Stomach (tissue), 9 donors: ENCODE measurements around the gene TRIM2. TPM values are rescaled to one million over a fixed set of nuclear protein-coding genes. Genes with fewer than 3 reads are reported as not detected.

Experiments used
- DNase-seq, 2 donors: peaks; one replicate each; pipeline versions ENCODE4 v3.0.0 to v3.0.0-alpha.2; 2013 to 2019
- H3K27ac ChIP-seq, 5 donors: fragments of 200-600 bp in 4 of 5; sonication (generic) in 4 of 5; one replicate each; pipeline ENCODE4 v1.5.1; 2013 to 2019; ENCODE audit warnings: mild to moderate bottlenecking in 1 of 5, moderate library complexity in 1 of 5
- H3K27me3 ChIP-seq, 3 donors: fragments of 200-600 bp; sonication (generic); one replicate each; pipeline ENCODE4 v1.5.1; 2017 to 2019; ENCODE audit warnings: mixed run types in 1 of 3
- H3K36me3 ChIP-seq, 4 donors: fragments of 200-600 bp; sonication (generic); 1 replicate in 3 of 4; 2 replicates in 1 of 4; pipeline ENCODE4 v1.5.1; 2016 to 2019
- H3K4me1 ChIP-seq, 4 donors: fragments of 200-600 bp; sonication (generic); one replicate each; pipeline ENCODE4 v1.5.1; 2016 to 2019
- H3K4me3 ChIP-seq, 4 donors: fragments of 200-600 bp; sonication (generic) in 3 of 4; one replicate each; pipeline ENCODE4 v1.5.1; 2016 to 2019; ENCODE audit warnings: mild to moderate bottlenecking in 1 of 4
- H3K9me3 ChIP-seq, 4 donors: fragments of 200-600 bp; sonication (generic); one replicate each; pipeline ENCODE4 v1.5.1; 2016 to 2019
- EP300 ChIP-seq: sonication (generic); formaldehyde crosslinking; IDR thresholded peaks from one replicate; pipeline ENCODE4 v1.6.1; 2017; ENCODE audit warnings: antibody characterized with exemption
- POLR2A ChIP-seq, 4 donors: fragments of 450-650 bp; IDR thresholded peaks; one replicate each; pipeline ENCODE4 v1.6.1; 2016; ENCODE audit warnings: antibody characterized with exemption in 4 of 4, control low read depth in 2 of 4, mild to moderate bottlenecking in 1 of 4, moderate library complexity in 1 of 4
- POLR2AphosphoS5 ChIP-seq, 3 donors: sonication (generic); formaldehyde crosslinking; IDR thresholded peaks; one replicate each; pipeline ENCODE4 v1.6.1; 2016; ENCODE audit warnings: antibody characterized with exemption in 3 of 3
- WGBS, 5 donors: extraction: QIAGEN DNeasy Blood & Tissue Kit in 3 of 5; methylation state at CpG; one replicate each; pipeline versions ENCODE4 v1.1.5 to v1.1.7; 2013 to 2018; 5-methylcytosine and 5-hydroxymethylcytosine counted together
- intact Hi-C: fragments of 100-400 bp; cut with DNase I; formaldehyde crosslinking; loops from one replicate; pipeline ENCODE4 v1.15.1; 2023; ENCODE audit warnings: low total_unique reads
- polyA plus RNA-seq, 3 donors: library from polyadenylated mRNA; stranded (reverse); fragments of 200-250 nt; gene quantifications; one replicate each; pipeline ENCODE4 v1.2.3, GENCODE V29; 2013
- total RNA-seq, 5 donors: library from RNA; depleted of rRNA; stranded (reverse); fragments of >200 nt; gene quantifications; one replicate each; pipeline versions ENCODE4 v1.1.0 to v1.2.3, GENCODE V29; 2014 to 2016
- TF ChIP-seq, protein P1 (sequence below), 7 experiments: fragments of 450-650 bp in 4 of 7; fragments of 200-600 bp in 3 of 7; sonication (generic) in 3 of 7; IDR thresholded peaks; one replicate each; pipeline ENCODE4 v1.5.1; 2016 to 2019; ENCODE audit warnings: antibody characterized with exemption in 7 of 7, control low read depth in 2 of 7, mild to moderate bottlenecking in 1 of 7
- donor health status: healthy with polysubstance abuse.
- donor health status: Bipolar disorder and iron deficiency.
- donor health status: healthy.

The TRIM2 gene
- total and polyA plus RNA-seq, 8 donors, result 11.2 to 327 (median 53.8) TPM

GRCh38 chr4:153364061-153364460 is 159.8 kb downstream of the TRIM2 start:
- Histone ChIP-seq H3K36me3 (no peaks in the 10 kb centered on the region), H3K4me1 (no peaks in the 10 kb centered on the region), H3K4me3 (no peak overlapping the region), H3K27me3 (no peaks in the 10 kb centered on the region), H3K27ac (no peak overlapping the region), H3K9me3 (no peaks in the 10 kb centered on the region)
- DNase-seq, result no peak
- no peak for TF ChIP-seq EP300
- no peak for TF ChIP-seq POLR2A (IDR thresholded peaks at IDR 0.05)
- TF ChIP-seq, protein P1, sequence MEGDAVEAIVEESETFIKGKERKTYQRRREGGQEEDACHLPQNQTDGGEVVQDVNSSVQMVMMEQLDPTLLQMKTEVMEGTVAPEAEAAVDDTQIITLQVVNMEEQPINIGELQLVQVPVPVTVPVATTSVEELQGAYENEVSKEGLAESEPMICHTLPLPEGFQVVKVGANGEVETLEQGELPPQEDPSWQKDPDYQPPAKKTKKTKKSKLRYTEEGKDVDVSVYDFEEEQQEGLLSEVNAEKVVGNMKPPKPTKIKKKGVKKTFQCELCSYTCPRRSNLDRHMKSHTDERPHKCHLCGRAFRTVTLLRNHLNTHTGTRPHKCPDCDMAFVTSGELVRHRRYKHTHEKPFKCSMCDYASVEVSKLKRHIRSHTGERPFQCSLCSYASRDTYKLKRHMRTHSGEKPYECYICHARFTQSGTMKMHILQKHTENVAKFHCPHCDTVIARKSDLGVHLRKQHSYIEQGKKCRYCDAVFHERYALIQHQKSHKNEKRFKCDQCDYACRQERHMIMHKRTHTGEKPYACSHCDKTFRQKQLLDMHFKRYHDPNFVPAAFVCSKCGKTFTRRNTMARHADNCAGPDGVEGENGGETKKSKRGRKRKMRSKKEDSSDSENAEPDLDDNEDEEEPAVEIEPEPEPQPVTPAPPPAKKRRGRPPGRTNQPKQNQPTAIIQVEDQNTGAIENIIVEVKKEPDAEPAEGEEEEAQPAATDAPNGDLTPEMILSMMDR (IDR thresholded peaks at IDR 0.05), result no peak
- TF ChIP-seq POLR2AphosphoS5 (IDR thresholded peaks at IDR 0.05), result no peak
- intact Hi-C loops, result no loop called here
- 96 to 100% (median 98%) methylated on average over 4 of the region's 4 CpGs for WGBS, 5 donors

DNA sequence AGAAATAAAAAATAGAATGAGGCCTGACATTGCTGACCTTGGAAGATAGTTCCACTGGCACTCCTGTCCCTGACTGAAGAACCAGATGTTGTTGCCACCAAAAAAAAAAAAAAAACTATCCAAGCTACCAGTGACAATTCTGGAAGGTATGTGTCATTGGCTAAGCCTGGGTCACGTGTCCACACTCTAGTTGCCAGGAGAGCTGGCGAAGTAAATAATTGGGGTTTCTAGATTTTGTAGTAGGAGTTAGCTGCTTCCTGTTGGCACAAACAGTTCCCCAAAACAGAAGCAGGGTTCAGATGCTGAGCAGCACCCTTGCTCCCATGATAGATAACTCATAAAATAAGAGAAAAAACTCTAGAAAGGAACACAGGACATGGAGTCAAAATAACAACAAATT is 160.8 kb downstream of the TRIM2 start:
- DNase-seq, result no peak
- Histone ChIP-seq H3K4me1 (no peaks in the 10 kb centered on the region), H3K27me3 (no peaks in the 10 kb centered on the region), H3K36me3 (no peaks in the 10 kb centered on the region), H3K27ac (no peak overlapping the region), H3K9me3 (no peaks in the 10 kb centered on the region), H3K4me3 (no peak overlapping the region)
- 89 to 100% (median 95%) methylated on average over 2 of the region's 2 CpGs for WGBS, 5 donors
- TF ChIP-seq POLR2AphosphoS5 (IDR thresholded peaks at IDR 0.05) (no peak), EP300 (no peak), POLR2A (IDR thresholded peaks at IDR 0.05) (no peak)
- TF ChIP-seq, protein P1 (IDR thresholded peaks at IDR 0.05), result no peak
- intact Hi-C loops, result no loop called here

DNA sequence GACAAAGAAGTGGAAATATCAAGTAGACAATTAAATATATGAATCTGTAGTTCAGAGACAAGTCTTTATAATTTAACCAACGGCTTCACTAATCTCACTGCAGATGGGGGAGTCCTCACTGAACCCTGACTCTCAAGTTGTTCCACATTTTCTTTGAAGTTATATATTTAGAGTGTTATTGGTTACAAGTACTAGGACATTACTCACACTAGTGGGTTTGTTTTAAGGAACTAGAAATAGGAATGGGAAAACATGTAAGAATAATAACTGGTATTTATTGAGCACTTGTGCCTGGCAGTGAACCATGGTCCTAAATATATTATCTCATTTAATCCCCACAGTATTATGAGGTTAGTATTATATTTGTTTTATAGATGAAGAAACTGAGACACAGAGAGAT is 162.2 kb downstream of the TRIM2 start:
- Histone ChIP-seq H3K36me3 (no peaks in the 10 kb centered on the region), H3K9me3 (no peaks in the 10 kb centered on the region), H3K27me3 (no peaks in the 10 kb centered on the region), H3K4me1 (no peaks in the 10 kb centered on the region), H3K4me3 (no peak overlapping the region), H3K27ac (no peak overlapping the region)
- no peak for DNase-seq
- TF ChIP-seq, protein P1 (IDR thresholded peaks at IDR 0.05), result no peak
- TF ChIP-seq POLR2AphosphoS5 (IDR thresholded peaks at IDR 0.05), result no peak
- no peak for TF ChIP-seq EP300
- TF ChIP-seq POLR2A (IDR thresholded peaks at IDR 0.05), result no peak
- WGBS, 5 donors, result 81 to 100% (median 90%) methylated on average over 1 of the region's 1 CpG
- intact Hi-C loops, result no loop called here

GRCh38 chr4:153367092-153367491 is 162.8 kb downstream of the TRIM2 start:
- Histone ChIP-seq H3K4me1 (no peaks in the 10 kb centered on the region), H3K36me3 (no peaks in the 10 kb centered on the region), H3K27me3 (no peaks in the 10 kb centered on the region), H3K9me3 (no peaks in the 10 kb centered on the region), H3K27ac (no peak overlapping the region), H3K4me3 (no peak overlapping the region)
- WGBS, 5 donors, result 78 to 90% (median 84%) methylated on average over 1 of the region's 1 CpG
- intact Hi-C loops, result no loop called here
- no peak for DNase-seq
- TF ChIP-seq POLR2AphosphoS5 (IDR thresholded peaks at IDR 0.05) (no peak), POLR2A (IDR thresholded peaks at IDR 0.05) (no peak), EP300 (no peak)
- TF ChIP-seq, protein P1 (IDR thresholded peaks at IDR 0.05), result no peak
